ENCODE measurements around the gene CDH2. TPM values are rescaled to one million over a fixed set of nuclear protein-coding genes. Genes with fewer than 3 reads are reported as not detected.

CDH2 gene
- total and polyA plus RNA-seq, 2 experiments from 2014 or later, result 14.7 to 36.9 TPM

- Histone ChIP-seq H3K4me3 (no peak overlapping the region), H3K27ac (ENCODE audit: low read depth) (no peak overlapping the region), H3K9me2 (ENCODE audit: insufficient read depth) (no peaks in the 10 kb centered on the region), H3K4me2 (no peak overlapping the region), H3K79me2 (replicated peaks; ENCODE audit: insufficient read depth) (no peaks in the 10 kb centered on the region), H4K20me1 (replicated peaks; ENCODE audit: insufficient read depth) (no peaks in the 10 kb centered on the region), H3K27me3 (ENCODE audit: insufficient read depth) (no peaks in the 10 kb centered on the region), H3K4me1 (ENCODE audit: insufficient read depth) (no peaks in the 10 kb centered on the region), H3K36me3 (ENCODE audit: insufficient read depth) (no peaks in the 10 kb centered on the region), H2AFZ (no peak overlapping the region), H3F3A (replicated peaks; ENCODE audit: low read depth) (no peaks in the 10 kb centered on the region)
- no peak for TF ChIP-seq EZH2 (IDR thresholded peaks at IDR 0.05; ENCODE audit: low read depth, unreplicated experiment)
- no peak for TF ChIP-seq REST (IDR thresholded peaks at IDR 0.05; ENCODE audit: unreplicated experiment)
- TF ChIP-seq POLR2AphosphoS5 (IDR thresholded peaks at IDR 0.05; ENCODE audit: low read depth), result no peak
- no peak for TF ChIP-seq NANOG (IDR thresholded peaks at IDR 0.05; ENCODE audit: borderline replicate concordance)
- TF ChIP-seq EZH2phosphoT487 (IDR thresholded peaks at IDR 0.05; ENCODE audit: unreplicated experiment), result no peak
- TF ChIP-seq JUNB (IDR thresholded peaks at IDR 0.05; ENCODE audit: unreplicated experiment), result no peak
- no peak for TF ChIP-seq STAT1 (IDR thresholded peaks at IDR 0.05; ENCODE audit: unreplicated experiment)
- TF ChIP-seq ZNF462 (CRISPR knock-in tag; IDR thresholded peaks at IDR 0.05), result no peak
- TF ChIP-seq ZNF331 (CRISPR knock-in tag; IDR thresholded peaks at IDR 0.05; ENCODE audit: low read depth), result no peak
- TF ChIP-seq CREB1 (CRISPR knock-in tag; IDR thresholded peaks at IDR 0.05; ENCODE audit: low read depth), result no peak
- no peak for TF ChIP-seq ZNF114 (CRISPR knock-in tag; IDR thresholded peaks at IDR 0.05)
- TF ChIP-seq CTCF (conservative IDR thresholded peaks at IDR 0.05; ENCODE audit: low read depth in 2 of 2), result no peak
- no peak for TF ChIP-seq ETS1 (IDR thresholded peaks at IDR 0.05)
- Mint-ChIP-seq H3K4me3 (no peak overlapping the region), H3K9me3 (no peaks in the 10 kb centered on the region; the same call in 2 of the 3 replicates), H3K4me1 (peaks cover 5% of the 10 kb centered on the region; the same call in 1 of the 3 replicates), H3K27ac (no peak overlapping the region), H3K27me3 (ENCODE audit: insufficient read depth, low read depth, poor library complexity) (no peaks in the 10 kb centered on the region), H3K36me3 (ENCODE audit: low read depth) (peaks cover 9% of the 10 kb centered on the region; the same call in 2 of the 3 replicates)
- DNase-seq (ENCODE audit: low spot score) (no peak), ATAC-seq (no peak)
These were observed 174.1 kb downstream of the CDH2 start for GRCh38 chr18:28002841-28003240.
